DOHH2 (cell line): ENCODE data around the gene PROM2.
"Not testable (repeated sequence)": the region's sequence is repeated elsewhere in the genome, so short reads cannot be mapped to it uniquely, and the experiment has no call there.

ENCODE experiments used
- H3F3A ChIP-seq: fragments of 200-600 bp; sonication (generic), shearing (Covaris generic); 2 replicates; pipeline ENCODE4 v1.6.0; 2016; ENCODE audit warnings: antibody characterized with exemption, mild to moderate bottlenecking; ENCODE audit not compliant: control insufficient read depth, insufficient read depth
- H3K27ac ChIP-seq: fragments of 200-600 bp; sonication (generic); 2 replicates; pipeline ENCODE4 v1.5.1; 2014; ENCODE audit warnings: low read depth, mild to moderate bottlenecking, low read length, moderate library complexity
- H3K27me3 ChIP-seq: fragments of 200-600 bp; sonication (generic); 2 replicates; pipeline ENCODE4 v1.6.1; 2014; ENCODE audit warnings: mild to moderate bottlenecking, low read length, mixed read lengths; ENCODE audit not compliant: control insufficient read depth
- H3K36me3 ChIP-seq: fragments of 200-600 bp; sonication (generic); 2 replicates; pipeline ENCODE4 v1.6.1; 2014; ENCODE audit warnings: mild to moderate bottlenecking, low read length, moderate library complexity, mixed read lengths; ENCODE audit not compliant: control insufficient read depth
- H3K4me1 ChIP-seq: fragments of 200-600 bp; sonication (generic); 2 replicates; pipeline ENCODE4 v1.6.1; 2014; ENCODE audit warnings: mild to moderate bottlenecking, low read length, mixed read lengths; ENCODE audit not compliant: control insufficient read depth
- H3K4me2 ChIP-seq: fragments of 200-600 bp; sonication (generic); 2 replicates; pipeline ENCODE4 v1.6.0; 2014; ENCODE audit warnings: mild to moderate bottlenecking, low read length, moderate library complexity
- H3K4me3 ChIP-seq: fragments of 200-600 bp; sonication (generic); 2 replicates; pipeline ENCODE4 v1.5.1; 2014; ENCODE audit warnings: mild to moderate bottlenecking, low read length, mixed read lengths
- H3K79me2 ChIP-seq: fragments of 200-600 bp; sonication (generic); 2 replicates; pipeline ENCODE4 v1.6.1; 2014; ENCODE audit warnings: mild to moderate bottlenecking, low read length, mixed read lengths; ENCODE audit not compliant: control insufficient read depth
- H3K9me2 ChIP-seq: fragments of 200-600 bp; sonication (generic); replicated peaks from 2 replicates; pipeline ENCODE4 v1.6.1; 2014; ENCODE audit warnings: mild to moderate bottlenecking, low read length, mixed read lengths; ENCODE audit not compliant: control insufficient read depth
- H3K9me3 ChIP-seq: fragments of 200-600 bp; sonication (generic); 2 replicates; pipeline ENCODE4 v1.6.1; 2014; ENCODE audit warnings: antibody characterized with exemption, low read length, mixed read lengths; ENCODE audit not compliant: control insufficient read depth, insufficient read depth
- H4K20me1 ChIP-seq: fragments of 200-600 bp; sonication (generic); 2 replicates; pipeline ENCODE4 v1.6.0; 2014; ENCODE audit warnings: low read depth, mild to moderate bottlenecking, antibody characterized with exemption, low read length, moderate library complexity; ENCODE audit not compliant: control insufficient read depth, insufficient read depth
- CTCF ChIP-seq: fragments of 200-600 bp; sonication (generic); IDR thresholded peaks from one replicate; pipeline ENCODE4 v1.5.1; 2014; ENCODE audit warnings: antibody characterized with exemption, mild to moderate bottlenecking, low read depth, low read length; ENCODE audit not compliant: poor library complexity, severe bottlenecking
- EZH2phosphoT487 ChIP-seq: fragments of 200-600 bp; sonication (generic); IDR thresholded peaks from 2 replicates; pipeline ENCODE4 v1.6.1; 2017; ENCODE audit warnings: borderline replicate concordance, mild to moderate bottlenecking, antibody characterized with exemption, low read length, moderate library complexity, mixed read lengths

Gene PROM2

GRCh38 chr2:95240091-95240490, 34.2 kb upstream of the PROM2 start:
- H3F3A ChIP-seq, result no peaks in the 10 kb centered on the region
- TF ChIP-seq EZH2phosphoT487 (no peak), CTCF (no peak)

GRCh38 chr2:95240556-95240955, 33.7 kb upstream of the PROM2 start:
- Histone ChIP-seq H3K4me2 (no peak overlapping the region), H3K79me2 (no peaks in the 10 kb centered on the region), H4K20me1 (no peaks in the 10 kb centered on the region), H3K9me3 (peaks cover 4% of the 10 kb centered on the region; the same call in 1 of the 2 replicates), H3K27ac (no peak overlapping the region), H3K4me3 (no peak overlapping the region), H3F3A (no peaks in the 10 kb centered on the region), H3K9me2 (no peaks in the 10 kb centered on the region), H3K27me3 (no peaks in the 10 kb centered on the region; the same call in 1 of the 2 replicates), H3K4me1 (no peaks in the 10 kb centered on the region), H3K36me3 (no peaks in the 10 kb centered on the region)
- TF ChIP-seq CTCF (no peak), EZH2phosphoT487 (no peak)

More at GRCh38 chr2:95240091-95240490, 34.2 kb upstream of the PROM2 start:
- Histone ChIP-seq H3K9me3 (peaks cover 4% of the 10 kb centered on the region; the same call in 1 of the 2 replicates), H3K27me3 (no peaks in the 10 kb centered on the region; the same call in 1 of the 2 replicates), H3K27ac (no peak overlapping the region), H3K4me2 (no peak overlapping the region), H4K20me1 (no peaks in the 10 kb centered on the region), H3K9me2 (no peaks in the 10 kb centered on the region), H3K79me2 (no peaks in the 10 kb centered on the region), H3K4me3 (no peak overlapping the region), H3K4me1 (no peaks in the 10 kb centered on the region), H3K36me3 (no peaks in the 10 kb centered on the region)

GRCh38 chr2:95242084-95242483, 32.2 kb upstream of the PROM2 start:
- H3K4me1 ChIP-seq, H3F3A ChIP-seq, H4K20me1 ChIP-seq, H3K9me2 ChIP-seq, H3K4me3 ChIP-seq, H3K27me3 ChIP-seq, H3K79me2 ChIP-seq, H3K27ac ChIP-seq, H3K9me3 ChIP-seq, H3K4me2 ChIP-seq, H3K36me3 ChIP-seq: not testable (repeated sequence)

GRCh38 chr2:95258271-95258670, 16.0 kb upstream of the PROM2 start:
- Histone ChIP-seq H3K4me2 (no peak overlapping the region), H3K9me3 (no peaks in the 10 kb centered on the region; the same call in 1 of the 2 replicates), H3K4me3 (no peak overlapping the region), H3K4me1 (no peaks in the 10 kb centered on the region), H3K27me3 (no peaks in the 10 kb centered on the region), H3K27ac (no peak overlapping the region), H4K20me1 (no peaks in the 10 kb centered on the region), H3K9me2 (no peaks in the 10 kb centered on the region), H3K36me3 (no peaks in the 10 kb centered on the region), H3K79me2 (no peaks in the 10 kb centered on the region), H3F3A (no peaks in the 10 kb centered on the region)
- TF ChIP-seq EZH2phosphoT487, result no peak
